ENCODE results near the gene LOXL1. TPM values are rescaled to one million over a fixed set of nuclear protein-coding genes. Genes with fewer than 3 reads are reported as not detected.
A peak's percentile ranks its signal among the peaks of the same experiment; 100 is the strongest.

LOXL1 gene
- total and polyA plus RNA-seq, 2 experiments from 2014 or later: 44.5 to 136 TPM

DNA sequence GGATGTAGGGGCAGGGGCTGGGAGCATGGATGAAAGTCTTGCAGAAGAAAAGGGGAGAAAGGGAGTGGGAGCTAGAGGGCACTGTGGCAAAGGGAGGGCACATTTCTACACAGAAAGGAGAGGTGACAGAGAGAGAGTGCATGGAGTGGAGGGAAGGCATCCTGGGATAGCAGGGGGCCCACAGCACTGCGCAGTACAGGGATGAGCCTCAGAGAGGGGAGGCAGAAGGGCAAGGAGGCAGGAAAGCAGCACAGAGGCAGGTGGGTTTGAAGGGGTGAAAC lies 60.5 kb downstream of the LOXL1 start:
- H3K27me3 ChIP-seq: no peaks in the 10 kb centered on the region
- no peak overlapping the region for H2AFZ ChIP-seq
- WGBS (ENCODE audit: low lambda C conversion rate, missing lambda C conversion rate): 69% methylated on average over 1 of the region's 1 CpG
- no peaks in the 10 kb centered on the region for H3K9me2 ChIP-seq (replicated peaks; ENCODE audit: insufficient read depth)
- H4K20me1 ChIP-seq (ENCODE audit: insufficient read depth, poor library complexity, severe bottlenecking): no peaks in the 10 kb centered on the region
- TF ChIP-seq, protein P1, sequence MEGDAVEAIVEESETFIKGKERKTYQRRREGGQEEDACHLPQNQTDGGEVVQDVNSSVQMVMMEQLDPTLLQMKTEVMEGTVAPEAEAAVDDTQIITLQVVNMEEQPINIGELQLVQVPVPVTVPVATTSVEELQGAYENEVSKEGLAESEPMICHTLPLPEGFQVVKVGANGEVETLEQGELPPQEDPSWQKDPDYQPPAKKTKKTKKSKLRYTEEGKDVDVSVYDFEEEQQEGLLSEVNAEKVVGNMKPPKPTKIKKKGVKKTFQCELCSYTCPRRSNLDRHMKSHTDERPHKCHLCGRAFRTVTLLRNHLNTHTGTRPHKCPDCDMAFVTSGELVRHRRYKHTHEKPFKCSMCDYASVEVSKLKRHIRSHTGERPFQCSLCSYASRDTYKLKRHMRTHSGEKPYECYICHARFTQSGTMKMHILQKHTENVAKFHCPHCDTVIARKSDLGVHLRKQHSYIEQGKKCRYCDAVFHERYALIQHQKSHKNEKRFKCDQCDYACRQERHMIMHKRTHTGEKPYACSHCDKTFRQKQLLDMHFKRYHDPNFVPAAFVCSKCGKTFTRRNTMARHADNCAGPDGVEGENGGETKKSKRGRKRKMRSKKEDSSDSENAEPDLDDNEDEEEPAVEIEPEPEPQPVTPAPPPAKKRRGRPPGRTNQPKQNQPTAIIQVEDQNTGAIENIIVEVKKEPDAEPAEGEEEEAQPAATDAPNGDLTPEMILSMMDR (IDR thresholded peaks at IDR 0.05; ENCODE audit: poor library complexity): no peak
- TF ChIP-seq EZH2 (IDR thresholded peaks at IDR 0.05; ENCODE audit: borderline replicate concordance): no peak
- no peak for TF ChIP-seq EZH2phosphoT487 (IDR thresholded peaks at IDR 0.05; ENCODE audit: low read depth, severe bottlenecking, unreplicated experiment)
- no peaks in the 10 kb centered on the region for H3K36me3 ChIP-seq (replicated peaks; ENCODE audit: insufficient read depth, low read depth)
- no peak overlapping the region for H3K4me3 ChIP-seq
- H3K4me2 ChIP-seq: no peak overlapping the region
- no peaks in the 10 kb centered on the region for H3K9me3 ChIP-seq (ENCODE audit: low read depth)
- peaks cover 34% of the 10 kb centered on the region for H3K4me1 ChIP-seq (ENCODE audit: insufficient read depth)
- no peak for DNase-seq (ENCODE audit: low spot score)
- H3K79me2 ChIP-seq: no peaks in the 10 kb centered on the region
- H3K27ac ChIP-seq: no peak overlapping the region

DNA sequence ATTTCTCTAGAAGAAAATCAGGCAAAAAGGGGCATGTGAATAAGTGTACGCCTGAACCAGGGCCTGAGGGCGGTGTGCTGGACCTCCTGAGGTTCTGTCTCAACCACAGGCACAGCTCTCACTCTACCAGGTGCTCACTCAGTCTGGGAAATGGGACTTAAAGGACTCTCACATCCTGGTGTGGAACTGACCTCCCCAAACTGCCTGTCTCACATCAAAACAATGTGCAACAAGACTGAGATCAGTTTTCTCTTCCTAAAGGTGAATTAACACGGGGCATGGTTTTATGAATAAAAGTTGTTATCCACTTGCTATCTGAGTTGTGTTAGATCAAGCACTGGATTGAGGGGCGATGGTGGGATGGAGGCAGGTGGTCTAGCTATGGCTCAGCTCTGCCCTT lies 61.0 kb downstream of the LOXL1 start:
- Histone ChIP-seq H3K9me3 (ENCODE audit: low read depth) (no peaks in the 10 kb centered on the region), H3K9me2 (replicated peaks; ENCODE audit: insufficient read depth) (no peaks in the 10 kb centered on the region), H3K4me1 (ENCODE audit: insufficient read depth) (peaks cover 28% of the 10 kb centered on the region), H3K27ac (no peak overlapping the region), H3K36me3 (replicated peaks; ENCODE audit: insufficient read depth, low read depth) (no peaks in the 10 kb centered on the region), H4K20me1 (ENCODE audit: insufficient read depth, poor library complexity, severe bottlenecking) (no peaks in the 10 kb centered on the region), H2AFZ (no peak overlapping the region), H3K4me3 (no peak overlapping the region), H3K79me2 (no peaks in the 10 kb centered on the region), H3K27me3 (no peaks in the 10 kb centered on the region), H3K4me2 (no peak overlapping the region)
- TF ChIP-seq, protein P1 (IDR thresholded peaks at IDR 0.05; ENCODE audit: poor library complexity): no peak
- TF ChIP-seq EZH2phosphoT487 (IDR thresholded peaks at IDR 0.05; ENCODE audit: low read depth, severe bottlenecking, unreplicated experiment) (no peak), EZH2 (IDR thresholded peaks at IDR 0.05; ENCODE audit: borderline replicate concordance) (no peak)
- DNase-seq (ENCODE audit: low spot score): no peak
- 89% methylated on average over 4 of the region's 4 CpGs for WGBS (ENCODE audit: low lambda C conversion rate, missing lambda C conversion rate)

DNA sequence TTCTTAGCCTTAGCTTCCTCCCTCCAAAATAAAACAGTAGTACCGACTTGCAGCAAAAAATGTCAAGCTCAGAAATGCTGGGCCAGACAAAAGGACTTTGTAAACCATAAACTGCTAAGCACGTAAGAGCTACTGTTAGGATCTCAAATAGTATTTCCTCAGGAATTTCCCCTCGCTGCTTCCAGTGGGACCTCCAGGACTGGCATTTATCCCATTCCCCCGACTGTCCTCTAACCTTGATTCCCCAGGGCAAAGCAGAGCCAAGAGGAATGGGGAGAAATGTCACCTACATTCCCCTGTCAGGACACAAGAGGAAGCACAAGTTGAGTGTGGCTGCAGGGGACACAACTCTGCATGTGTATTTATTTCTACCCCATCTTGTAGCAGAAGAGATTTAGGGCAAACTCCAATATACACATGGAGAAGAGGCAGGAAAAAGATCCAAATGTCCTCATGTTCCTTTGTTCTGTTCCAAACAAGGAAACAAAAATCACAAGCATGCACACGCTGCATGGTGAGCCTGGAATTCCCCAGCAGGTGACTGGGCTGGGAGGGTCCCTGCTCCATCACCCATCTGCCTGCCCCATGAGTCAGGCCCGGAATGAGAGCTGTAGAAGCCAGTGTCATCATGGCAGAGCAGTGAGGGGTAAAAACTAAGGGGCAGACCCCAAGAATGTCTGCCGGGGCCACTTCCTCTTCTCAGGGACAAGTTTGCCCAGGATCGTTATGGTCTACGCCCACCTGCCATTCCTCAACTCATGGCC lies 61.6 kb downstream of the LOXL1 start:
- no peak overlapping the region for H3K4me2 ChIP-seq
- H3K4me1 ChIP-seq (ENCODE audit: insufficient read depth): peaks cover 22% of the 10 kb centered on the region
- WGBS (ENCODE audit: low lambda C conversion rate, missing lambda C conversion rate): 87% methylated on average over 9 of the region's 9 CpGs

DNA sequence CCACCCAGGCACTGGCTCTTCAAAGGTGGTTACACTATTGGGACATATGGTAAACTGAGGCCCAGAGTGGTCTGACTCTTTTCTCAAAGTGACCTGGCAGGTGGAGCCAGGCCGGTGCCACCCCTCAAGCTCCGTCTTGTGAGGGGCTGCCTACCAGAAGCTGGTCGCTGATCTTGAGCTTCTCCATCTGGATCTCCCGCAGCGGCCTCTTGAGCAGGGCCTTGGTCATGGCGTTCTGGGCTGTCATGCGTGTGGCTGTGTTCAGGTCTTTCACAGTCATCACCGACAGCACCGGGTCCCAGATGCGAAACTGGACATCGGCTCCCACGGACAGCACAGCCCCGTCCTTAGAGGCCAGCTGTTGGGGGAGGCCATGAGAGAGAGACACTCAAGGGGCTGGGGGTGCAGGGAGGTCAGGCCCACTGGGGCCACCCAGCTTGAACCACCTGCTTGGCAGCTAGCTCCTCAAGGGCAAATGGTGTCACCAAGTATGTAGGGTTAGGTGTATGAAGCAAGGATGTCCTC lies 62.2 kb downstream of the LOXL1 start:
- no peak overlapping the region for H3K4me3 ChIP-seq
- peak overlapping the region; percentile 67 for H3K27ac ChIP-seq
- H3K79me2 ChIP-seq: no peaks in the 10 kb centered on the region
- H4K20me1 ChIP-seq (ENCODE audit: insufficient read depth, poor library complexity, severe bottlenecking): no peaks in the 10 kb centered on the region
- peaks cover 16% of the 10 kb centered on the region for H3K4me1 ChIP-seq (ENCODE audit: insufficient read depth)
- no peaks in the 10 kb centered on the region for H3K27me3 ChIP-seq
- TF ChIP-seq EZH2phosphoT487 (IDR thresholded peaks at IDR 0.05; ENCODE audit: low read depth, severe bottlenecking, unreplicated experiment): no peak
- no peak overlapping the region for H2AFZ ChIP-seq
- H3K9me3 ChIP-seq (ENCODE audit: low read depth): no peaks in the 10 kb centered on the region
- H3K4me2 ChIP-seq: no peak overlapping the region
- no peak for DNase-seq (ENCODE audit: low spot score)
- H3K36me3 ChIP-seq (replicated peaks; ENCODE audit: insufficient read depth, low read depth): no peaks in the 10 kb centered on the region
- H3K9me2 ChIP-seq (replicated peaks; ENCODE audit: insufficient read depth): no peaks in the 10 kb centered on the region
- 95% methylated on average over 13 of the region's 13 CpGs for WGBS (ENCODE audit: low lambda C conversion rate, missing lambda C conversion rate)

More for the DNA sequence above, 61.6 kb downstream of the LOXL1 start:
- peak overlapping the region; percentile 67 for H3K27ac ChIP-seq
- no peaks in the 10 kb centered on the region for H3K27me3 ChIP-seq
- H3K36me3 ChIP-seq (replicated peaks; ENCODE audit: insufficient read depth, low read depth): no peaks in the 10 kb centered on the region
- no peak for DNase-seq (ENCODE audit: low spot score)
- H3K4me3 ChIP-seq: no peak overlapping the region
- no peak for TF ChIP-seq EZH2phosphoT487 (IDR thresholded peaks at IDR 0.05; ENCODE audit: low read depth, severe bottlenecking, unreplicated experiment)
- no peaks in the 10 kb centered on the region for H4K20me1 ChIP-seq (ENCODE audit: insufficient read depth, poor library complexity, severe bottlenecking)
- no peak overlapping the region for H2AFZ ChIP-seq
- no peaks in the 10 kb centered on the region for H3K9me3 ChIP-seq (ENCODE audit: low read depth)
- no peaks in the 10 kb centered on the region for H3K9me2 ChIP-seq (replicated peaks; ENCODE audit: insufficient read depth)
- no peaks in the 10 kb centered on the region for H3K79me2 ChIP-seq

All from hepatocyte (in vitro differentiated cells).